Neural crest cell (in vitro differentiated cells): ENCODE measurements around the gene F13A1. TPM values are rescaled to one million over a fixed set of nuclear protein-coding genes. Genes with fewer than 3 reads are reported as not detected.
A peak's percentile ranks its signal among the peaks of the same experiment; 100 is the strongest.

Source experiments
- DNase-seq: peaks from one replicate; pipeline ENCODE4 v3.0.0; 2021; ENCODE audit warnings: low read depth, mixed read lengths, low spot score
- H3K27ac Mint-ChIP-seq: one replicate; pipeline ENCODE4 v1.8.0; 2021; ENCODE audit warnings: mild to moderate bottlenecking, mixed read lengths; ENCODE audit not compliant: unreplicated experiment
- H3K27me3 Mint-ChIP-seq: 2 replicates; pipeline ENCODE4 v1.8.0; 2021; ENCODE audit warnings: low read depth, mild to moderate bottlenecking, mixed read lengths
- H3K36me3 Mint-ChIP-seq: 2 replicates; pipeline ENCODE4 v1.8.0; 2021; ENCODE audit warnings: low read depth, mild to moderate bottlenecking, mixed read lengths
- H3K4me1 Mint-ChIP-seq: 2 replicates; pipeline ENCODE4 v1.8.0; 2021; ENCODE audit warnings: mixed read lengths
- H3K4me3 Mint-ChIP-seq: one replicate; pipeline ENCODE4 v1.8.0; 2021; ENCODE audit warnings: mild to moderate bottlenecking, mixed read lengths
- H3K9me3 Mint-ChIP-seq: 2 replicates; pipeline ENCODE4 v1.8.0; 2021; ENCODE audit warnings: mixed read lengths
- CTCF ChIP-seq: fragments of 200-600 bp; sonication (generic); conservative IDR thresholded peaks from 2 replicates; pipeline ENCODE4 v1.5.0; 2021; ENCODE audit warnings: antibody characterized with exemption, mild to moderate bottlenecking
- total RNA-seq: library from RNA; stranded (reverse); gene quantifications from 2 replicates; pipeline ENCODE4 v1.2.1, GENCODE V29; 2021

Gene F13A1
- total RNA-seq, 1 donor from 2014 or later: 0.70 TPM

- peaks cover 2% of the 10 kb centered on the region for H3K27me3 Mint-ChIP-seq
These were observed 36.7 kb downstream of the F13A1 start for GRCh38 chr6:6283746-6284145.

GRCh38 chr6:6282716-6283115 is 37.7 kb downstream of the F13A1 start:
- Mint-ChIP-seq H3K9me3 (no peaks in the 10 kb centered on the region), H3K27ac (no peak overlapping the region), H3K4me3 (no peak overlapping the region), H3K36me3 (no peaks in the 10 kb centered on the region), H3K27me3 (peaks cover 9% of the 10 kb centered on the region), H3K4me1 (no peaks in the 10 kb centered on the region)
- DNase-seq: no peak
- TF ChIP-seq CTCF: no peak

More at GRCh38 chr6:6283746-6284145, 36.7 kb downstream of the F13A1 start:
- Mint-ChIP-seq H3K27ac (no peak overlapping the region), H3K4me1 (no peaks in the 10 kb centered on the region), H3K9me3 (no peaks in the 10 kb centered on the region), H3K36me3 (no peaks in the 10 kb centered on the region), H3K4me3 (no peak overlapping the region)
- DNase-seq: no peak
- TF ChIP-seq CTCF: no peak

- peaks cover 13% of the 10 kb centered on the region for H3K27me3 Mint-ChIP-seq
These were observed 43.0 kb downstream of the F13A1 start for GRCh38 chr6:6277413-6277812.

GRCh38 chr6:6270948-6271535 is 49.4 kb downstream of the F13A1 start:
- H3K36me3 Mint-ChIP-seq: no peaks in the 10 kb centered on the region
- TF ChIP-seq CTCF: no peak

More at GRCh38 chr6:6277413-6277812, 43.0 kb downstream of the F13A1 start:
- DNase-seq: no peak
- Mint-ChIP-seq H3K9me3 (no peaks in the 10 kb centered on the region), H3K4me1 (no peaks in the 10 kb centered on the region), H3K36me3 (no peaks in the 10 kb centered on the region), H3K4me3 (no peak overlapping the region), H3K27ac (peak overlapping the region; percentile 44)
- no peak for TF ChIP-seq CTCF

GRCh38 chr6:6260196-6260722 is 60.2 kb downstream of the F13A1 start:
- Mint-ChIP-seq H3K4me1 (peaks cover 13% of the 10 kb centered on the region), H3K9me3 (peaks cover 9% of the 10 kb centered on the region), H3K36me3 (no peaks in the 10 kb centered on the region), H3K27me3 (no peaks in the 10 kb centered on the region), H3K4me3 (no peak overlapping the region), H3K27ac (no peak overlapping the region)
- no peak for DNase-seq
- TF ChIP-seq CTCF: no peak

More at GRCh38 chr6:6270948-6271535, 49.4 kb downstream of the F13A1 start:
- Mint-ChIP-seq H3K4me1 (no peaks in the 10 kb centered on the region), H3K9me3 (no peaks in the 10 kb centered on the region), H3K4me3 (no peak overlapping the region), H3K27ac (no peak overlapping the region), H3K27me3 (peaks cover 12% of the 10 kb centered on the region)
- DNase-seq: no peak
